Measurements from ENCODE around the gene RUVBL1.

- TF ChIP-seq POLR2A (IDR thresholded peaks at IDR 0.05): no peak
- TF ChIP-seq, protein P1, sequence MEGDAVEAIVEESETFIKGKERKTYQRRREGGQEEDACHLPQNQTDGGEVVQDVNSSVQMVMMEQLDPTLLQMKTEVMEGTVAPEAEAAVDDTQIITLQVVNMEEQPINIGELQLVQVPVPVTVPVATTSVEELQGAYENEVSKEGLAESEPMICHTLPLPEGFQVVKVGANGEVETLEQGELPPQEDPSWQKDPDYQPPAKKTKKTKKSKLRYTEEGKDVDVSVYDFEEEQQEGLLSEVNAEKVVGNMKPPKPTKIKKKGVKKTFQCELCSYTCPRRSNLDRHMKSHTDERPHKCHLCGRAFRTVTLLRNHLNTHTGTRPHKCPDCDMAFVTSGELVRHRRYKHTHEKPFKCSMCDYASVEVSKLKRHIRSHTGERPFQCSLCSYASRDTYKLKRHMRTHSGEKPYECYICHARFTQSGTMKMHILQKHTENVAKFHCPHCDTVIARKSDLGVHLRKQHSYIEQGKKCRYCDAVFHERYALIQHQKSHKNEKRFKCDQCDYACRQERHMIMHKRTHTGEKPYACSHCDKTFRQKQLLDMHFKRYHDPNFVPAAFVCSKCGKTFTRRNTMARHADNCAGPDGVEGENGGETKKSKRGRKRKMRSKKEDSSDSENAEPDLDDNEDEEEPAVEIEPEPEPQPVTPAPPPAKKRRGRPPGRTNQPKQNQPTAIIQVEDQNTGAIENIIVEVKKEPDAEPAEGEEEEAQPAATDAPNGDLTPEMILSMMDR (IDR thresholded peaks at IDR 0.05): no peak
- TF ChIP-seq EP300 (IDR thresholded peaks at IDR 0.05): no peak
Observed at GRCh38 chr3:128146201-128146600, 22.6 kb upstream of the RUVBL1 start.
